ENCODE data around the gene XXYLT1. TPM values are rescaled to one million over a fixed set of nuclear protein-coding genes. Genes with fewer than 3 reads are reported as not detected.

Gene XXYLT1
- total and polyA plus RNA-seq, 9 of the 15 experiments (the other 6 are each of a cell fraction or from before 2014, with no cell fraction given): 1.9 to 18.9 (median 15.0) TPM

DNA sequence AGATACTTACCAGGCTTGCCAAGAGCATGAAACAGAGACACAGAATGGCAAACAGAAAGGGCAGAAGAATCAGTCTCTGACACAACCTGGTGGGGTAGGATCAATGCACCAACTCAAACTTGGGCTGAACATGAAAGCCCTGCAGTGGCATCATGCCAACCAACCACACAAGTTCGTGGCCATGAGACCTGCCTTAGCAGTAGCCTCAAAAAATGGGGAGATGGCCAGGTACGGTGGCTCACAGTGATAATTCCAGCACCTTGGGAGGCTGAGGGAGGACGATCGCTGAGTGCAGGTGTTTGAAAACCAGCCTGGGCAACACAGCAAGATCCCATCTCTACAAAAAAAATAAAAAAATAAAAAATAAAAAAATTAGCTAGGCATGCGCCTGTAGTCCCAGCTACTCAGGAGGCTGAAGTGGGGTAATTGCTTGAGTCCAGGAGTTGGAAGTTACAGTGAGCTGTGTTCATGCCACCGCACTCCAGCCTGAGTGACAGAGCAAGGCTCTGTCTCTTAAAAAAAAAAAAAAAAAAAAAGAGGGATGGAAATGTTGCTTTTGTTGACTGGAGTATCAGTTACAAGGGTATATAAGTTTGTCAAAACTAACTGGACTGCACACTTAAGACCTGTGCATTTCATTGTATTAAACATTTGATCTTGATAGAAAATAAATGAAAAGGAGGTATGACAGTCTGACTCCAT is 93.4 kb downstream of the XXYLT1 start (continued):
- TF ChIP-seq, protein P1, sequence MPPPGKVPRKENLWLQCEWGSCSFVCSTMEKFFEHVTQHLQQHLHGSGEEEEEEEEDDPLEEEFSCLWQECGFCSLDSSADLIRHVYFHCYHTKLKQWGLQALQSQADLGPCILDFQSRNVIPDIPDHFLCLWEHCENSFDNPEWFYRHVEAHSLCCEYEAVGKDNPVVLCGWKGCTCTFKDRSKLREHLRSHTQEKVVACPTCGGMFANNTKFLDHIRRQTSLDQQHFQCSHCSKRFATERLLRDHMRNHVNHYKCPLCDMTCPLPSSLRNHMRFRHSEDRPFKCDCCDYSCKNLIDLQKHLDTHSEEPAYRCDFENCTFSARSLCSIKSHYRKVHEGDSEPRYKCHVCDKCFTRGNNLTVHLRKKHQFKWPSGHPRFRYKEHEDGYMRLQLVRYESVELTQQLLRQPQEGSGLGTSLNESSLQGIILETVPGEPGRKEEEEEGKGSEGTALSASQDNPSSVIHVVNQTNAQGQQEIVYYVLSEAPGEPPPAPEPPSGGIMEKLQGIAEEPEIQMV (tag; conservative IDR thresholded peaks at IDR 0.05; ENCODE audit: low read depth): no peak
- TF ChIP-seq, protein P2, sequence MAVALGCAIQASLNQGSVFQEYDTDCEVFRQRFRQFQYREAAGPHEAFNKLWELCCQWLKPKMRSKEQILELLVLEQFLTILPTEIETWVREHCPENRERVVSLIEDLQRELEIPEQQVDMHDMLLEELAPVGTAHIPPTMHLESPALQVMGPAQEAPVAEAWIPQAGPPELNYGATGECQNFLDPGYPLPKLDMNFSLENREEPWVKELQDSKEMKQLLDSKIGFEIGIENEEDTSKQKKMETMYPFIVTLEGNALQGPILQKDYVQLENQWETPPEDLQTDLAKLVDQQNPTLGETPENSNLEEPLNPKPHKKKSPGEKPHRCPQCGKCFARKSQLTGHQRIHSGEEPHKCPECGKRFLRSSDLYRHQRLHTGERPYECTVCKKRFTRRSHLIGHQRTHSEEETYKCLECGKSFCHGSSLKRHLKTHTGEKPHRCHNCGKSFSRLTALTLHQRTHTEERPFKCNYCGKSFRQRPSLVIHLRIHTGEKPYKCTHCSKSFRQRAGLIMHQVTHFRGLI (CRISPR knock-in tag; IDR thresholded peaks at IDR 0.05): no peak
- peak; percentile 95 for TF ChIP-seq ZNF121 (CRISPR knock-in tag; conservative IDR thresholded peaks at IDR 0.05)
- TF ChIP-seq, protein P3, sequence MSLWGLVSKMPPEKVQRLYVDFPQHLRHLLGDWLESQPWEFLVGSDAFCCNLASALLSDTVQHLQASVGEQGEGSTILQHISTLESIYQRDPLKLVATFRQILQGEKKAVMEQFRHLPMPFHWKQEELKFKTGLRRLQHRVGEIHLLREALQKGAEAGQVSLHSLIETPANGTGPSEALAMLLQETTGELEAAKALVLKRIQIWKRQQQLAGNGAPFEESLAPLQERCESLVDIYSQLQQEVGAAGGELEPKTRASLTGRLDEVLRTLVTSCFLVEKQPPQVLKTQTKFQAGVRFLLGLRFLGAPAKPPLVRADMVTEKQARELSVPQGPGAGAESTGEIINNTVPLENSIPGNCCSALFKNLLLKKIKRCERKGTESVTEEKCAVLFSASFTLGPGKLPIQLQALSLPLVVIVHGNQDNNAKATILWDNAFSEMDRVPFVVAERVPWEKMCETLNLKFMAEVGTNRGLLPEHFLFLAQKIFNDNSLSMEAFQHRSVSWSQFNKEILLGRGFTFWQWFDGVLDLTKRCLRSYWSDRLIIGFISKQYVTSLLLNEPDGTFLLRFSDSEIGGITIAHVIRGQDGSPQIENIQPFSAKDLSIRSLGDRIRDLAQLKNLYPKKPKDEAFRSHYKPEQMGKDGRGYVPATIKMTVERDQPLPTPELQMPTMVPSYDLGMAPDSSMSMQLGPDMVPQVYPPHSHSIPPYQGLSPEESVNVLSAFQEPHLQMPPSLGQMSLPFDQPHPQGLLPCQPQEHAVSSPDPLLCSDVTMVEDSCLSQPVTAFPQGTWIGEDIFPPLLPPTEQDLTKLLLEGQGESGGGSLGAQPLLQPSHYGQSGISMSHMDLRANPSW (CRISPR knock-in tag; IDR thresholded peaks at IDR 0.05): no peak
- TF ChIP-seq, protein P4, sequence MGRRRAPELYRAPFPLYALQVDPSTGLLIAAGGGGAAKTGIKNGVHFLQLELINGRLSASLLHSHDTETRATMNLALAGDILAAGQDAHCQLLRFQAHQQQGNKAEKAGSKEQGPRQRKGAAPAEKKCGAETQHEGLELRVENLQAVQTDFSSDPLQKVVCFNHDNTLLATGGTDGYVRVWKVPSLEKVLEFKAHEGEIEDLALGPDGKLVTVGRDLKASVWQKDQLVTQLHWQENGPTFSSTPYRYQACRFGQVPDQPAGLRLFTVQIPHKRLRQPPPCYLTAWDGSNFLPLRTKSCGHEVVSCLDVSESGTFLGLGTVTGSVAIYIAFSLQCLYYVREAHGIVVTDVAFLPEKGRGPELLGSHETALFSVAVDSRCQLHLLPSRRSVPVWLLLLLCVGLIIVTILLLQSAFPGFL (CRISPR knock-in tag; IDR thresholded peaks at IDR 0.05): no peak
- no peak for TF ChIP-seq CBX2 (IDR thresholded peaks at IDR 0.05; ENCODE audit: insufficient read depth, low read length, poor library complexity, severe bottlenecking)
- no peak for TF ChIP-seq HDAC6 (IDR thresholded peaks at IDR 0.05; ENCODE audit: low read depth, low read length)
- TF ChIP-seq RBM25 (IDR thresholded peaks at IDR 0.05; ENCODE audit: low read depth, low read length, severe bottlenecking): peak; percentile 16
- 0 out of 4 replicates have a peak, but pooled peaks have one; percentile 9 to 30 for TF ChIP-seq KDM1A (IDR thresholded peaks at IDR 0.05)
- peak; percentile 64 for TF ChIP-seq NFIC (IDR thresholded peaks at IDR 0.05)
- TF ChIP-seq SMC3 (conservative IDR thresholded peaks at IDR 0.05; ENCODE audit: insufficient read depth, low read depth, low read length): no peak
- TF ChIP-seq DACH1 (IDR thresholded peaks at IDR 0.05; ENCODE audit: partially characterized antibody): peak; percentile 7
- TF ChIP-seq EP400 (IDR thresholded peaks at IDR 0.05): no peak
- 0 out of 2 replicates have a peak, but pooled peaks have one; percentile 33 for TF ChIP-seq ZNF311 (CRISPR knock-in tag; IDR thresholded peaks at IDR 0.05)
- peak; percentile 48; the same call in 1 of the 2 replicates for TF ChIP-seq ELF2 (CRISPR knock-in tag; IDR thresholded peaks at IDR 0.05)
- TF ChIP-seq, protein P5, sequence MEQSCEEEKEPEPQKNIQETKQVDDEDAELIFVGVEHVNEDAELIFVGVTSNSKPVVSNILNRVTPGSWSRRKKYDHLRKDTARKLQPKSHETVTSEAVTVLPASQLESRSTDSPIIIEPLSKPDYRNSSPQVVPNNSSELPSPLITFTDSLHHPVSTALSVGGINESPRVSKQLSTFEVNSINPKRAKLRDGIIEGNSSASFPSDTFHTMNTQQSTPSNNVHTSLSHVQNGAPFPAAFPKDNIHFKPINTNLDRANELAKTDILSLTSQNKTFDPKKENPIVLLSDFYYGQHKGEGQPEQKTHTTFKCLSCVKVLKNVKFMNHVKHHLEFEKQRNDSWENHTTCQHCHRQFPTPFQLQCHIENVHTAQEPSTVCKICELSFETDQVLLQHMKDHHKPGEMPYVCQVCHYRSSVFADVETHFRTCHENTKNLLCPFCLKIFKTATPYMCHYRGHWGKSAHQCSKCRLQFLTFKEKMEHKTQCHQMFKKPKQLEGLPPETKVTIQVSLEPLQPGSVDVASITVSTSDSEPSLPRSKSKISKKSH (CRISPR knock-in tag; IDR thresholded peaks at IDR 0.05): no peak
- no peak for TF ChIP-seq ZNF134 (CRISPR knock-in tag; conservative IDR thresholded peaks at IDR 0.05)

Data from K562 (cell line).